ENCODE results near the gene PIGC. TPM values are rescaled to one million over a fixed set of nuclear protein-coding genes. Genes with fewer than 3 reads are reported as not detected.

PIGC gene
- total RNA-seq, 1 experiment from 2014 or later, result 26.1 TPM

- no TSS peak for BruUV-seq (replicated peaks)
- intact Hi-C loops (cut with micrococcal nuclease; ENCODE audit: unreplicated experiment), result no loop called here
- ChIA-PET POLR2A (interaction anchor here (1.5 kb wide), 1 partner anchor 67 kb away, joined by 3 read pairs; no protein-coding TSS in a partner anchor), CTCF (no interaction called here)
- DNase-seq, result no peak
- H3K9me3 Mint-ChIP-seq (ENCODE audit: unreplicated experiment), result no peaks in the 10 kb centered on the region
- H3K4me1 Mint-ChIP-seq (ENCODE audit: low read depth, unreplicated experiment), result peaks cover 48% of the 10 kb centered on the region
- H3K4me3 ChIP-seq (ENCODE audit: low read depth, low read length), result no peak overlapping the region
- H3K27ac Mint-ChIP-seq (ENCODE audit: unreplicated experiment), result no peak overlapping the region
- no peaks in the 10 kb centered on the region for H3K36me3 ChIP-seq (ENCODE audit: control insufficient read depth, insufficient read depth, low read length)
- no peak overlapping the region for H3K4me3 Mint-ChIP-seq (ENCODE audit: unreplicated experiment)
- no peaks in the 10 kb centered on the region for H3K27me3 Mint-ChIP-seq (ENCODE audit: insufficient read depth, unreplicated experiment)
- peaks cover 15% of the 10 kb centered on the region for H3K36me3 Mint-ChIP-seq (ENCODE audit: insufficient read depth, unreplicated experiment)
- peaks cover 68% of the 10 kb centered on the region for H3K4me1 ChIP-seq
- H3K27me3 ChIP-seq (replicated peaks; ENCODE audit: control insufficient read depth, insufficient read depth, low read length), result no peaks in the 10 kb centered on the region
- TF ChIP-seq CTCF (IDR thresholded peaks at IDR 0.05; ENCODE audit: insufficient read depth in 1 of 2, low read depth in 1 of 2, low read length in 1 of 2, severe bottlenecking in 1 of 2, unreplicated experiment in 1 of 2), result no peak
- H3K9me3 ChIP-seq, result no peaks in the 10 kb centered on the region
These were observed 21.7 kb upstream of the PIGC start for GRCh38 chr1:172465617-172466016.

GRCh38 chr1:172460887-172461315 lies 17.0 kb upstream of the PIGC start:
- no peaks in the 10 kb centered on the region for H3K36me3 ChIP-seq (ENCODE audit: control insufficient read depth, insufficient read depth, low read length)
- intact Hi-C loops (cut with micrococcal nuclease; ENCODE audit: unreplicated experiment), result loop anchor here (1.0 kb wide), 1 partner anchor 10 kb away; no protein-coding TSS in a partner anchor
- no peak for TF ChIP-seq CTCF (IDR thresholded peaks at IDR 0.05; ENCODE audit: insufficient read depth in 1 of 2, low read depth in 1 of 2, low read length in 1 of 2, severe bottlenecking in 1 of 2, unreplicated experiment in 1 of 2)
- H3K9me3 Mint-ChIP-seq (ENCODE audit: unreplicated experiment), result peaks cover 16% of the 10 kb centered on the region
- BruUV-seq (replicated peaks), result no TSS peak
- H3K27me3 Mint-ChIP-seq (ENCODE audit: insufficient read depth, unreplicated experiment), result no peaks in the 10 kb centered on the region
- no peaks in the 10 kb centered on the region for H3K36me3 Mint-ChIP-seq (ENCODE audit: insufficient read depth, unreplicated experiment)
- no peaks in the 10 kb centered on the region for H3K9me3 ChIP-seq
- no peak overlapping the region for H3K4me3 Mint-ChIP-seq (ENCODE audit: unreplicated experiment)
- H3K4me3 ChIP-seq (ENCODE audit: low read depth, low read length), result no peak overlapping the region
- ChIA-PET CTCF (interaction anchor here (1.5 to 1.9 kb wide), 2 partner anchors 10 to 72 kb away, joined by 5 to 8 read pairs; partner anchors contain the start of gene SUCO), POLR2A (interaction anchor here (0.8 to 1.8 kb wide), 3 partner anchors 10 to 72 kb away, joined by 4 to 7 read pairs (median 5); partner anchors contain the start of gene SUCO)
- peaks cover 41% of the 10 kb centered on the region for H3K4me1 ChIP-seq
- no peak for DNase-seq
- H3K27ac Mint-ChIP-seq (ENCODE audit: unreplicated experiment), result no peak overlapping the region
- peaks cover 41% of the 10 kb centered on the region for H3K4me1 Mint-ChIP-seq (ENCODE audit: low read depth, unreplicated experiment)
- H3K27me3 ChIP-seq (replicated peaks; ENCODE audit: control insufficient read depth, insufficient read depth, low read length), result no peaks in the 10 kb centered on the region

GRCh38 chr1:172460177-172460576 lies 16.3 kb upstream of the PIGC start:
- no peak overlapping the region for H3K4me3 Mint-ChIP-seq (ENCODE audit: unreplicated experiment)
- intact Hi-C loops (cut with micrococcal nuclease; ENCODE audit: unreplicated experiment), result loop anchor here (1.0 kb wide), 1 partner anchor 9 kb away; no protein-coding TSS in a partner anchor
- BruUV-seq (replicated peaks), result no TSS peak

More at GRCh38 chr1:172460177-172460576, 16.3 kb upstream of the PIGC start:
- Histone ChIP-seq H3K9me3 (no peaks in the 10 kb centered on the region), H3K36me3 (ENCODE audit: control insufficient read depth, insufficient read depth, low read length) (no peaks in the 10 kb centered on the region), H3K4me3 (ENCODE audit: low read depth, low read length) (no peak overlapping the region), H3K4me1 (peaks cover 38% of the 10 kb centered on the region), H3K27me3 (replicated peaks; ENCODE audit: control insufficient read depth, insufficient read depth, low read length) (no peaks in the 10 kb centered on the region)
- no peaks in the 10 kb centered on the region for H3K27me3 Mint-ChIP-seq (ENCODE audit: insufficient read depth, unreplicated experiment)
- POLR2A ChIA-PET, result interaction anchor here (1.3 to 1.8 kb wide), 2 partner anchors 9 to 11 kb away, joined by 5 to 7 read pairs; no protein-coding TSS in a partner anchor
- CTCF ChIA-PET, result interaction anchor here (0.7 to 1.9 kb wide), 3 partner anchors 9 to 73 kb away, joined by 3 to 8 read pairs (median 5); partner anchors contain the start of gene SUCO
- H3K36me3 Mint-ChIP-seq (ENCODE audit: insufficient read depth, unreplicated experiment), result no peaks in the 10 kb centered on the region
- peaks cover 37% of the 10 kb centered on the region for H3K4me1 Mint-ChIP-seq (ENCODE audit: low read depth, unreplicated experiment)
- H3K9me3 Mint-ChIP-seq (ENCODE audit: unreplicated experiment), result peaks cover 16% of the 10 kb centered on the region
- no peak for DNase-seq
- H3K27ac Mint-ChIP-seq (ENCODE audit: unreplicated experiment), result peak overlapping the region; percentile 2
- TF ChIP-seq CTCF (IDR thresholded peaks at IDR 0.05; ENCODE audit: insufficient read depth in 1 of 2, low read depth in 1 of 2, low read length in 1 of 2, severe bottlenecking in 1 of 2, unreplicated experiment in 1 of 2), result no peak
